Right cardiac atrium (tissue), 5 donors: ENCODE results near the gene RALB. TPM values are rescaled to one million over a fixed set of nuclear protein-coding genes. Genes with fewer than 3 reads are reported as not detected.

Experiments
- ATAC-seq, 2 donors: fragments of 200-7000 bp; cut with Tn5 transposase; one replicate each; pipeline versions ENCODE4 v1.8.0 to v1.9.1; 2020; ENCODE audit warnings: moderate library complexity in 2 of 2, mild to moderate bottlenecking in 1 of 2
- DNase-seq, 3 donors: peaks; one replicate each; pipeline ENCODE4 v3.0.0-alpha.2; 2020
- H3K27ac ChIP-seq: one replicate; pipeline ENCODE4 v1.5.1; 2013; ENCODE audit warnings: mild to moderate bottlenecking, low read length, control low read depth, moderate library complexity
- H3K27me3 ChIP-seq: one replicate; pipeline ENCODE4 v1.6.1; 2013; ENCODE audit not compliant: control insufficient read depth, insufficient read depth
- H3K4me1 ChIP-seq: one replicate; pipeline ENCODE4 v1.6.1; 2013; ENCODE audit warnings: low read length; ENCODE audit not compliant: control insufficient read depth, insufficient read depth
- H3K4me3 ChIP-seq: one replicate; pipeline ENCODE4 v1.5.1; 2013; ENCODE audit warnings: low read length, control low read depth
- H3K9me3 ChIP-seq: one replicate; pipeline ENCODE4 v1.6.1; 2013; ENCODE audit warnings: low read length; ENCODE audit not compliant: control insufficient read depth
- WGBS: extraction: QIAGEN DNeasy Blood & Tissue Kit; methylation state at CpG from one replicate; pipeline ENCODE4 v1.1.7; 2013; 5-methylcytosine and 5-hydroxymethylcytosine counted together
- intact Hi-C, 4 donors: fragments of 100-400 bp; cut with DNase I; formaldehyde crosslinking; loops; one replicate each; pipeline versions ENCODE4 v1.11.0 to v1.14.0; 2022 to 2023
- polyA plus RNA-seq: library from polyadenylated mRNA; stranded (reverse); fragments of 200-250 nt; gene quantifications from one replicate; pipeline ENCODE4 v1.2.3, GENCODE V29; 2013
- total RNA-seq, 4 donors: library from RNA; stranded (reverse); fragmentation: NEBNext Ultra II Directional; extraction: Animal tissue kit (Norgen Biotek cat#: 25700); gene quantifications; one replicate each; pipeline ENCODE4 v1.2.1, GENCODE V29; 2021
- donor health status: healthy with polysubstance abuse.
- donor health status: DM: no; HTN: yes; CAD: no.
- donor health status: DM: no; HTN: no; CAD: no.
- donor health status: DM: no; HTN: yes; CAD: no; lungs with severe emphysema.
- donor health status: DM: yes; HTN: yes; CAD: no.

RALB gene
- total and polyA plus RNA-seq, 5 donors = 44.2 to 57.2 (median 48.9) TPM

GRCh38 chr2:120330946-120331822 lies 78.5 kb downstream of the RALB start:
- no peaks in the 10 kb centered on the region for H3K27me3 ChIP-seq
- no peaks in the 10 kb centered on the region for H3K4me1 ChIP-seq
- intact Hi-C loops = loop anchor here in 1 of 4 donors (10.0 kb wide), 1 partner anchor 754 kb away; no protein-coding TSS in a partner anchor
- H3K9me3 ChIP-seq = no peaks in the 10 kb centered on the region
- ATAC-seq (peak in 1 of 2 donors; percentile 19), DNase-seq (no peak)
- 73% methylated on average over 24 of the region's 24 CpGs for WGBS
- no peak overlapping the region for H3K4me3 ChIP-seq
- H3K27ac ChIP-seq = no peak overlapping the region

- peak; percentile 40 to 42 for ATAC-seq
- 56% methylated on average over 4 of the region's 4 CpGs for WGBS
- Histone ChIP-seq H3K27ac (no peak overlapping the region), H3K9me3 (no peaks in the 10 kb centered on the region), H3K27me3 (no peaks in the 10 kb centered on the region), H3K4me1 (no peaks in the 10 kb centered on the region), H3K4me3 (no peak overlapping the region)
- intact Hi-C loops = loop anchor here in 1 of 4 donors (10.0 kb wide), 1 partner anchor 753 kb away; no protein-coding TSS in a partner anchor
- no peak for DNase-seq
Measured at GRCh38 chr2:120331903-120332302, 79.3 kb downstream of the RALB start.

- DNase-seq (no peak), ATAC-seq (no peak)
- intact Hi-C loops = loop anchor here in 1 of 4 donors (10.0 kb wide), 1 partner anchor 752 kb away; no protein-coding TSS in a partner anchor
- no peak overlapping the region for H3K4me3 ChIP-seq
- WGBS = 89% methylated on average over 6 of the region's 6 CpGs
- H3K9me3 ChIP-seq = no peaks in the 10 kb centered on the region
- no peak overlapping the region for H3K27ac ChIP-seq
- no peaks in the 10 kb centered on the region for H3K4me1 ChIP-seq
- H3K27me3 ChIP-seq = no peaks in the 10 kb centered on the region
Measured at GRCh38 chr2:120332384-120332783, 79.7 kb downstream of the RALB start.

GRCh38 chr2:120334068-120334467 lies 81.4 kb downstream of the RALB start:
- intact Hi-C loops = loop anchor here in 1 of 4 donors (10.0 kb wide), 1 partner anchor 751 kb away; no protein-coding TSS in a partner anchor
- no peaks in the 10 kb centered on the region for H3K4me1 ChIP-seq
- no peaks in the 10 kb centered on the region for H3K27me3 ChIP-seq
- DNase-seq = no peak
- H3K9me3 ChIP-seq = no peaks in the 10 kb centered on the region
- H3K27ac ChIP-seq = no peak overlapping the region
- no peak overlapping the region for H3K4me3 ChIP-seq
- ATAC-seq = no peak
- WGBS = 95% methylated on average over 1 of the region's 1 CpG

GRCh38 chr2:120336749-120337148 lies 84.1 kb downstream of the RALB start:
- WGBS = 85% methylated on average over 8 of the region's 8 CpGs
- Histone ChIP-seq H3K4me3 (no peak overlapping the region), H3K27ac (no peak overlapping the region), H3K9me3 (no peaks in the 10 kb centered on the region), H3K4me1 (no peaks in the 10 kb centered on the region), H3K27me3 (no peaks in the 10 kb centered on the region)
- intact Hi-C loops = loop anchor here in 1 of 4 donors (10.0 kb wide), 1 partner anchor 748 kb away; no protein-coding TSS in a partner anchor
- DNase-seq = no peak
- ATAC-seq = peak in 1 of 2 donors; percentile 10

GRCh38 chr2:120338015-120338414 lies 85.4 kb downstream of the RALB start:
- ATAC-seq = peak in 1 of 2 donors; percentile 32

GRCh38 chr2:120341977-120342376 lies 89.3 kb downstream of the RALB start:
- no peak for DNase-seq
- intact Hi-C loops = loop anchor here (2.0 to 10.0 kb wide), 8 partner anchors 173 to 743 kb away; no protein-coding TSS in a partner anchor

More at GRCh38 chr2:120338015-120338414, 85.4 kb downstream of the RALB start:
- no peak overlapping the region for H3K4me3 ChIP-seq
- intact Hi-C loops = loop anchor here in 1 of 4 donors (10.0 kb wide), 1 partner anchor 747 kb away; no protein-coding TSS in a partner anchor
- no peaks in the 10 kb centered on the region for H3K4me1 ChIP-seq
- DNase-seq = no peak
- H3K27me3 ChIP-seq = no peaks in the 10 kb centered on the region
- 54% methylated on average over 1 of the region's 1 CpG for WGBS
- no peaks in the 10 kb centered on the region for H3K9me3 ChIP-seq
- no peak overlapping the region for H3K27ac ChIP-seq

GRCh38 chr2:120342446-120342845 lies 89.8 kb downstream of the RALB start:
- no peak overlapping the region for H3K4me3 ChIP-seq
- H3K27ac ChIP-seq = no peak overlapping the region
- ATAC-seq = no peak
- intact Hi-C loops = loop anchor here (2.0 to 10.0 kb wide), 8 partner anchors 172 to 742 kb away; no protein-coding TSS in a partner anchor
- no peaks in the 10 kb centered on the region for H3K9me3 ChIP-seq
- no peak for DNase-seq
- H3K4me1 ChIP-seq = peaks cover 1% of the 10 kb centered on the region
- 30% methylated on average over 7 of the region's 7 CpGs for WGBS
- H3K27me3 ChIP-seq = no peaks in the 10 kb centered on the region

More at GRCh38 chr2:120341977-120342376, 89.3 kb downstream of the RALB start:
- no peak overlapping the region for H3K27ac ChIP-seq
- H3K9me3 ChIP-seq = no peaks in the 10 kb centered on the region
- peaks cover 1% of the 10 kb centered on the region for H3K4me1 ChIP-seq
- no peaks in the 10 kb centered on the region for H3K27me3 ChIP-seq
- 59% methylated on average over 7 of the region's 7 CpGs for WGBS
- no peak for ATAC-seq
- H3K4me3 ChIP-seq = no peak overlapping the region

- no peak for ATAC-seq
- Histone ChIP-seq H3K27ac (no peak overlapping the region), H3K9me3 (no peaks in the 10 kb centered on the region), H3K4me3 (no peak overlapping the region), H3K27me3 (no peaks in the 10 kb centered on the region), H3K4me1 (peaks cover 1% of the 10 kb centered on the region)
- WGBS = 24% methylated on average over 5 of the region's 5 CpGs
- DNase-seq = no peak
- intact Hi-C loops = loop anchor here (2.0 to 10.0 kb wide), 8 partner anchors 172 to 742 kb away; no protein-coding TSS in a partner anchor
Measured at GRCh38 chr2:120343100-120343432, 90.4 kb downstream of the RALB start.

- DNase-seq = peak; percentile 87 to 94 (median 94)
- Histone ChIP-seq H3K27ac (no peak overlapping the region), H3K4me3 (peak overlapping the region; percentile 71), H3K4me1 (peaks cover 1% of the 10 kb centered on the region), H3K27me3 (no peaks in the 10 kb centered on the region), H3K9me3 (no peaks in the 10 kb centered on the region)
- 3% methylated on average over 43 of the region's 43 CpGs for WGBS
- ATAC-seq = peak; percentile 87 to 89
- intact Hi-C loops = loop anchor here (2.0 to 10.0 kb wide), 8 partner anchors 171 to 741 kb away; no protein-coding TSS in a partner anchor
Measured at GRCh38 chr2:120343433-120344105, 90.9 kb downstream of the RALB start.
